Osteoblast (primary cell): ENCODE data around the gene GRIN2D. TPM values are rescaled to one million over a fixed set of nuclear protein-coding genes. Genes with fewer than 3 reads are reported as not detected.

Source experiments
- DNase-seq: peaks from one replicate; pipeline ENCODE4 v3.0.0; 2011; ENCODE audit warnings: low spot score, mixed read lengths; ENCODE audit not compliant: insufficient read length; ENCODE audit errors: missing footprints
- H2AFZ ChIP-seq: 2 replicates; pipeline ENCODE4 v1.6.0; 2011; ENCODE audit warnings: mild to moderate bottlenecking, low read length
- H3K27ac ChIP-seq: 2 replicates; pipeline ENCODE4 v1.5.1; 2011; ENCODE audit warnings: mild to moderate bottlenecking, low read depth, low read length, moderate library complexity
- H3K27me3 ChIP-seq: 2 replicates; pipeline ENCODE4 v1.6.0; 2012; ENCODE audit warnings: mild to moderate bottlenecking, control low read depth, inconsistent platforms, low read length, moderate library complexity; ENCODE audit not compliant: insufficient read depth
- H3K36me3 ChIP-seq: 2 replicates; pipeline ENCODE4 v1.5.1; 2011; ENCODE audit warnings: mild to moderate bottlenecking, low read length, control low read depth, moderate library complexity; ENCODE audit not compliant: insufficient read depth
- H3K4me1 ChIP-seq: 2 replicates; pipeline ENCODE4 v1.5.1; 2011; ENCODE audit warnings: mild to moderate bottlenecking, low read length, control low read depth, moderate library complexity; ENCODE audit not compliant: insufficient read depth
- H3K4me2 ChIP-seq: 2 replicates; pipeline ENCODE4 v1.6.0; 2011; ENCODE audit warnings: mild to moderate bottlenecking, low read length; ENCODE audit not compliant: insufficient read depth
- H3K4me3 ChIP-seq: fragments of 200-600 bp; sonication (generic); 3 replicates; pipeline ENCODE4 v1.5.1; 2012; ENCODE audit warnings: mild to moderate bottlenecking, low read length, inconsistent platforms; ENCODE audit not compliant: insufficient read depth
- H3K79me2 ChIP-seq: 2 replicates; pipeline ENCODE4 v1.6.0; 2012; ENCODE audit warnings: mild to moderate bottlenecking, low read length, control low read depth, inconsistent platforms; ENCODE audit not compliant: insufficient read depth
- H3K9me3 ChIP-seq: 2 replicates; pipeline ENCODE4 v1.5.1; 2011; ENCODE audit warnings: low read depth, low read length, control low read depth
- H4K20me1 ChIP-seq: 2 replicates; pipeline ENCODE4 v1.6.0; 2012; ENCODE audit warnings: mild to moderate bottlenecking, low read length, control low read depth; ENCODE audit not compliant: insufficient read depth
- CTCF ChIP-seq: IDR thresholded peaks from 2 replicates; pipeline ENCODE4 v1.5.1; 2011; ENCODE audit warnings: mild to moderate bottlenecking, low read depth, low read length, moderate library complexity; ENCODE audit errors: extremely low read depth
- total RNA-seq: library from RNA; depleted of rRNA; stranded (reverse); fragments of >200 nt; gene quantifications from 2 replicates; pipeline ENCODE4 v1.2.3, GENCODE V29; 2012

Gene GRIN2D
- total RNA-seq, 1 donor = under 0.01 TPM

- no peaks in the 10 kb centered on the region for H3K36me3 ChIP-seq
- peak; percentile 81 for DNase-seq
- H3K9me3 ChIP-seq = no peaks in the 10 kb centered on the region
- peaks cover 5% of the 10 kb centered on the region for H3K4me1 ChIP-seq
- H3K4me3 ChIP-seq = peak overlapping the region; percentile 68
- TF ChIP-seq CTCF = no peak
- H3K27ac ChIP-seq = no peak overlapping the region
- H3K4me2 ChIP-seq = peak overlapping the region; percentile 89
- no peaks in the 10 kb centered on the region for H4K20me1 ChIP-seq
- H3K27me3 ChIP-seq = peaks cover 52% of the 10 kb centered on the region
- peak overlapping the region; percentile 47 for H2AFZ ChIP-seq
- no peaks in the 10 kb centered on the region for H3K79me2 ChIP-seq
Observed at GRCh38 chr19:48397263-48398101, 4.0 kb downstream of the GRIN2D start.

DNA sequence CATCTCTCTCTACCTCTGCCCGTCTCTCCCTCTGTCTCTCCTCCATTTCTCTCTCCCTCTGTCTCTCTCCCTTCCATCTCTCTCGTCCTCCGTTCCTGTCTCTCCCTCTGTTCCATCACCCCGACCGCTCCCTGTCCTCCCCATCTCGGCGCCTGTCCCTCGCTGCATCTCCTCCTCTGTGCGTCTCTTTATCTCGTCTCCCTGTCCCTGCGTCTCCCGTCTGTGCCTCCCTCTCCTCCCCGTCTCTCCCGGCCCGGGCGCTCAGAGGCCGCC is 4.6 kb downstream of the GRIN2D start:
- TF ChIP-seq CTCF = no peak
- Histone ChIP-seq H4K20me1 (no peaks in the 10 kb centered on the region), H3K27ac (no peak overlapping the region), H3K27me3 (peaks cover 46% of the 10 kb centered on the region), H2AFZ (peak overlapping the region; percentile 47), H3K4me1 (peaks cover 5% of the 10 kb centered on the region), H3K4me2 (peak overlapping the region; percentile 89), H3K36me3 (no peaks in the 10 kb centered on the region), H3K79me2 (no peaks in the 10 kb centered on the region), H3K4me3 (peak overlapping the region; percentile 68), H3K9me3 (no peaks in the 10 kb centered on the region)
- no peak for DNase-seq

GRCh38 chr19:48398375-48399235 is 5.1 kb downstream of the GRIN2D start:
- H3K27me3 ChIP-seq = peaks cover 41% of the 10 kb centered on the region
- H3K36me3 ChIP-seq = no peaks in the 10 kb centered on the region
- no peaks in the 10 kb centered on the region for H3K79me2 ChIP-seq
- no peak for TF ChIP-seq CTCF
- no peak overlapping the region for H3K27ac ChIP-seq
- peak overlapping the region; percentile 68 for H3K4me3 ChIP-seq
- peak overlapping the region; percentile 89 for H3K4me2 ChIP-seq
- H3K9me3 ChIP-seq = no peaks in the 10 kb centered on the region
- H4K20me1 ChIP-seq = no peaks in the 10 kb centered on the region
- peak; percentile 98 for DNase-seq
- peaks cover 5% of the 10 kb centered on the region for H3K4me1 ChIP-seq
- peak overlapping the region; percentile 59 for H2AFZ ChIP-seq
